OCI-LY7 (cell line): ENCODE results near the gene C20orf202. TPM values are rescaled to one million over a fixed set of nuclear protein-coding genes. Genes with fewer than 3 reads are reported as not detected.

Source experiments
- BruUV-seq: library from RNA; stranded (reverse); fragments of 400-500 nt; replicated peaks from 2 replicates; lab custom pipeline; 2021; lab: Mats Ljungman, UMichigan
- CTCF ChIA-PET: fragments of 300-600 bp; sonication (Branson Sonifier 250); formaldehyde crosslinking; loops from one replicate; lab custom pipeline; 2022; ENCODE audit warnings: antibody characterized with exemption; ENCODE audit not compliant: unreplicated experiment; lab: Charles Lee
- POLR2A ChIA-PET: fragments of 300-600 bp; sonication (Branson Sonifier 250); formaldehyde crosslinking; loops from one replicate; lab custom pipeline; 2022; ENCODE audit warnings: antibody characterized with exemption; lab: Charles Lee
- DNase-seq: peaks from one replicate; pipeline ENCODE4 v3.0.0-alpha.2; 2015; ENCODE audit warnings: low spot score
- H2AFZ ChIP-seq: fragments of 200-600 bp; sonication (generic), shearing (Covaris generic); 2 replicates; pipeline ENCODE4 v1.6.1; 2014; ENCODE audit warnings: mild to moderate bottlenecking, antibody characterized with exemption, low read length, moderate library complexity
- H3K27ac ChIP-seq: fragments of 200-600 bp; sonication (generic); 2 replicates; pipeline ENCODE4 v1.5.1; 2014; ENCODE audit warnings: mixed run types, low read depth, mild to moderate bottlenecking, moderate library complexity, low read length, inconsistent platforms; ENCODE audit not compliant: poor library complexity, severe bottlenecking
- H3K36me3 ChIP-seq: fragments of 200-600 bp; sonication (generic); 2 replicates; pipeline ENCODE4 v1.6.1; 2014; ENCODE audit warnings: mild to moderate bottlenecking, antibody characterized with exemption, low read length, moderate library complexity, mixed read lengths; ENCODE audit not compliant: insufficient read depth
- H3K4me1 ChIP-seq: fragments of 200-600 bp; sonication (generic); 2 replicates; pipeline ENCODE4 v1.5.1; 2014; ENCODE audit warnings: mild to moderate bottlenecking, low read length; ENCODE audit not compliant: insufficient read depth, poor library complexity, severe bottlenecking
- H3K4me2 ChIP-seq: fragments of 200-600 bp; sonication (generic); 2 replicates; pipeline ENCODE4 v1.6.1; 2014; ENCODE audit warnings: mild to moderate bottlenecking, low read length
- H3K4me3 ChIP-seq: fragments of 200-600 bp; sonication (generic); 2 replicates; pipeline ENCODE4 v1.5.1; 2014; ENCODE audit warnings: mild to moderate bottlenecking, low read depth, low read length; ENCODE audit not compliant: poor library complexity, severe bottlenecking
- H3K79me2 ChIP-seq: fragments of 200-600 bp; sonication (generic); 2 replicates; pipeline ENCODE4 v1.6.1; 2016; ENCODE audit warnings: low read depth, mild to moderate bottlenecking, low read length, moderate library complexity, mixed read lengths; ENCODE audit not compliant: insufficient read depth
- H3K9me2 ChIP-seq: fragments of 200-600 bp; sonication (generic); 2 replicates; pipeline ENCODE4 v1.6.1; 2016; ENCODE audit warnings: mild to moderate bottlenecking, low read length, mixed read lengths; ENCODE audit not compliant: insufficient read depth
- H3K9me3 ChIP-seq: fragments of 200-600 bp; sonication (generic); 2 replicates; pipeline ENCODE4 v1.6.1; 2014; ENCODE audit warnings: mild to moderate bottlenecking, mixed run types, low read length, mixed read lengths
- H4K20me1 ChIP-seq: fragments of 200-600 bp; sonication (generic); 2 replicates; pipeline ENCODE4 v1.6.1; 2014; ENCODE audit warnings: mild to moderate bottlenecking, antibody characterized with exemption, low read length, moderate library complexity, mixed read lengths; ENCODE audit not compliant: insufficient read depth
- EZH2phosphoT487 ChIP-seq: fragments of 200-600 bp; sonication (generic); IDR thresholded peaks from 2 replicates; pipeline ENCODE4 v1.6.1; 2018; ENCODE audit warnings: low read depth, borderline replicate concordance, mild to moderate bottlenecking, mixed run types, antibody characterized with exemption, low read length, moderate library complexity, mixed read lengths
- intact Hi-C: fragments of 100-400 bp; cut with micrococcal nuclease; formaldehyde crosslinking; loops from one replicate; pipeline ENCODE4 v1.10.0; 2022; ENCODE audit not compliant: unreplicated experiment
- total RNA-seq, 2 experiments: library from RNA; depleted of rRNA in 1 of 2; stranded (reverse); fragments of >200 nt in 1 of 2; shearing (Covaris generic) in 1 of 2; gene quantifications; 2 replicates each; pipeline ENCODE4 v1.2.3, GENCODE V29; 2014 to 2022
- TF ChIP-seq, protein P1 (sequence below): fragments of 200-600 bp; sonication (generic); conservative IDR thresholded peaks from 2 replicates; pipeline ENCODE4 v1.5.1; 2014; ENCODE audit warnings: mild to moderate bottlenecking, antibody characterized with exemption, low read length, moderate library complexity, mixed read lengths

Gene C20orf202
- total RNA-seq, 2 experiments from 2014 or later: not detected

DNA sequence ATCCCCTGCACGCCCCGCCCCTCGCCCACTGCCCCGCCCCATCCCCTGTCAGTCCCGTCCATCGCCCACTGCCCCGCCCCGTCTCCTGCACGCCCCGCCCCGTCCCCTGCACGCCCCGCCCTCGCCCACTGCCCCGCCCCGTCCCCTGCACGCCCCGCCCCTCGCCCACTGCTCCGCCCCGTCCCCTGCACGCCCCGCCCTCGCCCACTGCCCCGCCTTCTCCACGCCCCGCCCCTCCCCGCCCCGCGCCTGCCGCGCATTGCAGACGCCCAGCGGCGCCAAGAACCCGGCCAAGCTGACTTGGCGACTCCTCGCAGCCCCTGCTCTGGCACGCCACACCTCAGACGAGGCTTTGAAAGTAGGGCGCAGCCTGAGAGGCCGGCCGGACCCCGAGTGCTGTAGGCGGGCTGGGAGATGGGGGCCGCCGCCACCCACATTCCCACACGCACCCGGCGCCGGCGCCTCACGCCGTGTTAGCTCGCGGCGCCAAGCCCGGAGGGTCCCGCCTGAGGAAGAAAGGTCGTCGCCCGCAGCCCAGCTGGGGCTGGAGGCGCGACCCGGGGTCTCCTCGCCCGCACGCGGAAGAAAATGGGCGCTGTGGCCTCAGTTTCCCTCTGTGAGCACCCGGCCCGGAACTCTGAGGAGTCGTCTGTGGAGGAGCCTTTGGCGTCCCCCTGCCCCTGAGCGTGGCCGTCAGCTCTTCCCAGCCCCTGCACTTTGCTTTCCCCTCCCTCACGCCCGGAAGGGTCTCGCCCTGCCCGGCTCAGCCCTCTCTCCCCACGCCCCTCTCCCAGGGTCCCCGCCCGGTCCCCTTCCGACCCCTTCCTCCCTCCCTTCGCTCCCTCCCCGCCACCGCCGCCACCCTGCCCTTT, 22.8 kb downstream of the C20orf202 start, which contains the start of gene RAD21L1:
RAD21L1 (plus strand) TSS at position 262 of the 872 bp plus-strand sequence. CDS start 2,410 bp downstream, outside the sequence.
- no TSS peak for BruUV-seq
- Histone ChIP-seq H3K79me2 (no peaks in the 10 kb centered on the region), H3K4me2 (peak within 1 kb of the TSS; percentile 32), H3K36me3 (no peaks in the 10 kb centered on the region), H2AFZ (no peak within 1 kb of the TSS), H3K9me2 (no peaks in the 10 kb centered on the region), H3K27ac (no peak within 1 kb of the TSS), H3K4me1 (no peaks in the 10 kb centered on the region), H4K20me1 (no peaks in the 10 kb centered on the region), H3K9me3 (no peaks in the 10 kb centered on the region), H3K4me3 (peak within 1 kb of the TSS; percentile 43)
- ChIA-PET POLR2A (interaction anchor here (0.6 kb wide), 1 partner anchor 214 kb away, joined by 3 read pairs; no protein-coding TSS in a partner anchor), CTCF (no interaction called here)
- peak; percentile 24 for DNase-seq
- intact Hi-C loops: loop anchor here (10.0 kb wide), 1 partner anchor 249 kb away; no protein-coding TSS in a partner anchor
- no peak for TF ChIP-seq EZH2phosphoT487
- TF ChIP-seq, protein P1, sequence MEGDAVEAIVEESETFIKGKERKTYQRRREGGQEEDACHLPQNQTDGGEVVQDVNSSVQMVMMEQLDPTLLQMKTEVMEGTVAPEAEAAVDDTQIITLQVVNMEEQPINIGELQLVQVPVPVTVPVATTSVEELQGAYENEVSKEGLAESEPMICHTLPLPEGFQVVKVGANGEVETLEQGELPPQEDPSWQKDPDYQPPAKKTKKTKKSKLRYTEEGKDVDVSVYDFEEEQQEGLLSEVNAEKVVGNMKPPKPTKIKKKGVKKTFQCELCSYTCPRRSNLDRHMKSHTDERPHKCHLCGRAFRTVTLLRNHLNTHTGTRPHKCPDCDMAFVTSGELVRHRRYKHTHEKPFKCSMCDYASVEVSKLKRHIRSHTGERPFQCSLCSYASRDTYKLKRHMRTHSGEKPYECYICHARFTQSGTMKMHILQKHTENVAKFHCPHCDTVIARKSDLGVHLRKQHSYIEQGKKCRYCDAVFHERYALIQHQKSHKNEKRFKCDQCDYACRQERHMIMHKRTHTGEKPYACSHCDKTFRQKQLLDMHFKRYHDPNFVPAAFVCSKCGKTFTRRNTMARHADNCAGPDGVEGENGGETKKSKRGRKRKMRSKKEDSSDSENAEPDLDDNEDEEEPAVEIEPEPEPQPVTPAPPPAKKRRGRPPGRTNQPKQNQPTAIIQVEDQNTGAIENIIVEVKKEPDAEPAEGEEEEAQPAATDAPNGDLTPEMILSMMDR: no peak

DNA sequence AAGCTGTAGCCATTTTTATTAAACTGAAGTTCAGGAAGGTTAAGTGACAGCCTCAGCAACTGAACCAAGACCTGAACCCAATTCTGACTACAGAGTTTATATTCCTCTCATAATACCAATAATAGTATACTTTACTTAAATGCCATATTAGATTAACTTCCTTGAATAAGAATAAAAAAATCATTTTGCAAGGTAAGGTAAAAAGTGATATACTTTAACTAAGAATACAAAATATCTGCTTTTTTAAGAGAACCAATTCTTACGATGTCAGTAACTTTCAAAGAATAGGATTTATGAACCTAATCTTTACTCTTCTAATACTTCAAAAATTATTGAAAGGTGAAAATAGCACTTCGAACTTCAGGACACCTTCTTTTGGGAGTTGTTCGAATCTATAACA, 26.3 kb downstream of the C20orf202 start:
- no TSS peak for BruUV-seq
- CTCF ChIA-PET: no interaction called here
- intact Hi-C loops: loop anchor here (10.0 kb wide), 1 partner anchor 245 kb away; no protein-coding TSS in a partner anchor

More for the DNA sequence above, 26.3 kb downstream of the C20orf202 start:
- Histone ChIP-seq H3K9me2 (no peaks in the 10 kb centered on the region), H4K20me1 (no peaks in the 10 kb centered on the region), H3K4me2 (no peak overlapping the region), H3K27ac (no peak overlapping the region), H3K79me2 (no peaks in the 10 kb centered on the region), H3K4me3 (no peak overlapping the region), H3K36me3 (no peaks in the 10 kb centered on the region), H2AFZ (no peak overlapping the region), H3K9me3 (no peaks in the 10 kb centered on the region), H3K4me1 (no peaks in the 10 kb centered on the region)
- no peak for DNase-seq
- no peak for TF ChIP-seq EZH2phosphoT487
- TF ChIP-seq, protein P1: no peak
- POLR2A ChIA-PET: no interaction called here
